Neural cell (in vitro differentiated cells): Measurements from ENCODE around the gene SPP2. TPM values are rescaled to one million over a fixed set of nuclear protein-coding genes. Genes with fewer than 3 reads are reported as not detected.

Experiments used
- H2AFZ ChIP-seq: fragments of 200-600, 300-800 bp; sonication (generic), shearing (Covaris generic); 2 replicates; pipeline ENCODE4 v1.6.0; 2014; ENCODE audit warnings: low read depth, mild to moderate bottlenecking, antibody characterized with exemption, low read length, moderate library complexity
- H3F3A ChIP-seq: fragments of 200-600 bp; shearing (Covaris generic); 2 replicates; pipeline ENCODE4 v1.6.1; 2016; ENCODE audit warnings: mild to moderate bottlenecking, moderate library complexity, mixed read lengths, antibody characterized with exemption, low read length; ENCODE audit not compliant: insufficient read depth, poor library complexity, severe bottlenecking
- H3K27ac ChIP-seq: fragments of 200-600, 300-800 bp; sonication (generic), shearing (Covaris generic); 2 replicates; pipeline ENCODE4 v1.5.1; 2014; ENCODE audit warnings: mild to moderate bottlenecking, low read length, moderate library complexity
- H3K27me3 ChIP-seq: fragments of 300-800, 200-600 bp; sonication (generic), shearing (Covaris generic); 2 replicates; pipeline ENCODE4 v1.6.0; 2014; ENCODE audit warnings: mild to moderate bottlenecking, low read depth, low read length, moderate library complexity; ENCODE audit not compliant: insufficient read depth
- H3K36me3 ChIP-seq: fragments of 300-800, 200-600 bp; sonication (generic), shearing (Covaris generic); 2 replicates; pipeline ENCODE4 v1.5.1; 2014; ENCODE audit warnings: mild to moderate bottlenecking, antibody characterized with exemption, low read length, moderate library complexity; ENCODE audit not compliant: insufficient read depth
- H3K4me2 ChIP-seq: fragments of 300-800, 200-600 bp; sonication (generic), shearing (Covaris generic); 2 replicates; pipeline ENCODE4 v1.6.0; 2014; ENCODE audit warnings: mild to moderate bottlenecking, low read length
- H3K4me3 ChIP-seq: fragments of 300-800, 200-600 bp; sonication (generic), shearing (Covaris generic); 2 replicates; pipeline ENCODE4 v1.5.1; 2014; ENCODE audit warnings: mild to moderate bottlenecking, low read length, moderate library complexity
- H3K79me2 ChIP-seq: fragments of 200-600 bp; shearing (Covaris generic); replicated peaks from 2 replicates; pipeline ENCODE4 v1.6.0; 2014; ENCODE audit warnings: mild to moderate bottlenecking, low read length, moderate library complexity; ENCODE audit not compliant: insufficient read depth
- H3K9ac ChIP-seq: fragments of 300-800, 200-600 bp; sonication (generic), shearing (Covaris generic); 2 replicates; pipeline ENCODE4 v1.6.1; 2016; ENCODE audit warnings: mild to moderate bottlenecking, low read length, mixed read lengths
- H3K9me2 ChIP-seq: fragments of 200-600 bp; shearing (Covaris generic); 2 replicates; pipeline ENCODE4 v1.6.1; 2016; ENCODE audit warnings: mild to moderate bottlenecking, low read length, mixed read lengths; ENCODE audit not compliant: insufficient read depth
- H3K9me3 ChIP-seq: fragments of 200-600, 300-800 bp; sonication (generic), shearing (Covaris generic); 2 replicates; pipeline ENCODE4 v1.6.1; 2016; ENCODE audit warnings: mild to moderate bottlenecking, mixed run types, low read length, moderate library complexity, mixed read lengths
- H4K20me1 ChIP-seq: fragments of 200-600 bp; shearing (Covaris generic); 2 replicates; pipeline ENCODE4 v1.6.1; 2016; ENCODE audit warnings: mild to moderate bottlenecking, mixed run types; ENCODE audit not compliant: insufficient read depth
- EP300 ChIP-seq: fragments of 450-650 bp; conservative IDR thresholded peaks from 2 replicates; pipeline ENCODE4 v1.6.1; 2014; ENCODE audit warnings: antibody characterized with exemption, mild to moderate bottlenecking, moderate library complexity; ENCODE audit not compliant: poor library complexity, severe bottlenecking
- EZH2 ChIP-seq: fragments of 200-600, 300-800 bp; shearing (Covaris generic), sonication (generic); IDR thresholded peaks from 2 replicates; pipeline ENCODE4 v1.6.1; 2014; ENCODE audit warnings: antibody characterized with exemption, low read length, borderline replicate concordance, mild to moderate bottlenecking; ENCODE audit not compliant: insufficient read depth, poor library complexity, severe bottlenecking
- MXI1 ChIP-seq: fragments of 450-650 bp; conservative IDR thresholded peaks from 2 replicates; pipeline ENCODE4 v1.6.1; 2014; ENCODE audit warnings: antibody characterized with exemption, mild to moderate bottlenecking; ENCODE audit not compliant: poor library complexity, severe bottlenecking
- POLR2AphosphoS5 ChIP-seq: IDR thresholded peaks from 2 replicates; pipeline ENCODE4 v1.6.1; 2012
- RAD21 ChIP-seq: fragments of 450-650 bp; conservative IDR thresholded peaks from 2 replicates; pipeline ENCODE4 v1.6.1; 2014; ENCODE audit warnings: antibody characterized with exemption, mild to moderate bottlenecking, moderate library complexity
- SMC3 ChIP-seq: fragments of 450-650 bp; conservative IDR thresholded peaks from 2 replicates; pipeline ENCODE4 v1.6.1; 2014; ENCODE audit warnings: antibody characterized with exemption, mild to moderate bottlenecking, moderate library complexity; ENCODE audit not compliant: poor library complexity
- TAF1 ChIP-seq: IDR thresholded peaks from 2 replicates; pipeline ENCODE4 v1.6.1; 2012; ENCODE audit warnings: low read depth
- polyA plus RNA-seq: library from polyadenylated mRNA; depleted of rRNA; stranded (reverse); fragments of >200 nt; gene quantifications from 2 replicates; pipeline ENCODE4 v1.2.3, GENCODE V29; 2014
- TF ChIP-seq, protein P1 (sequence below): fragments of 450-650 bp; IDR thresholded peaks from 2 replicates; pipeline ENCODE4 v1.5.1; 2014; ENCODE audit warnings: antibody characterized with exemption, mild to moderate bottlenecking, moderate library complexity; ENCODE audit not compliant: poor library complexity, severe bottlenecking
- TF ChIP-seq, protein P2 (sequence below): IDR thresholded peaks from 2 replicates; pipeline ENCODE4 v1.6.1; 2012; ENCODE audit warnings: borderline replicate concordance

The SPP2 gene
- polyA plus RNA-seq, 1 donor from 2014 or later = not detected

DNA sequence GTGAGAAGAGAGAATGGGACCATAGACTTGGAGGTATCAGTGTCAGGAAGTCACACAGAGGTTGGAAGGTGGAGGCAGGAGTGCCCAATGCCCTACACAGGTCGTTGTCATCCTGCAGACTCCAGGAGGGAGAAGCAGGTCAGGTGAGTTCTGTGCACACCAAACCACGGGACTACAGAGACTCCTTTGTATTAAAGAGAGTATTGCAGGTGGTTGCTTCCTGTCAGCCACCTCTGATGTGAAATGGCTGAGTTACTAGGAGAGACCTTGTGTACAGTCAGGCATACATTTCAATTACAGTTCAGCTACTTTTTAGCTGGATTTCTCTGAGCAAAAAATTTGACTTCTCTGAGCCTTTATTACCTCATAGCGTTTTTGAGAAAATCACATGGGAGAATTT is 51.6 kb downstream of the SPP2 start:
- no peaks in the 10 kb centered on the region for H3K9me2 ChIP-seq
- no peak overlapping the region for H3K4me2 ChIP-seq
- H3K27ac ChIP-seq = no peak overlapping the region
- no peaks in the 10 kb centered on the region for H3K36me3 ChIP-seq
- no peak overlapping the region for H3K4me3 ChIP-seq
- no peaks in the 10 kb centered on the region for H3K9me3 ChIP-seq
- H3K27me3 ChIP-seq = no peaks in the 10 kb centered on the region
- H3K9ac ChIP-seq = no peak overlapping the region
- H4K20me1 ChIP-seq = no peaks in the 10 kb centered on the region
- H2AFZ ChIP-seq = no peak overlapping the region
- TF ChIP-seq EP300 = no peak
- no peaks in the 10 kb centered on the region for H3K79me2 ChIP-seq
- H3F3A ChIP-seq = no peaks in the 10 kb centered on the region

DNA sequence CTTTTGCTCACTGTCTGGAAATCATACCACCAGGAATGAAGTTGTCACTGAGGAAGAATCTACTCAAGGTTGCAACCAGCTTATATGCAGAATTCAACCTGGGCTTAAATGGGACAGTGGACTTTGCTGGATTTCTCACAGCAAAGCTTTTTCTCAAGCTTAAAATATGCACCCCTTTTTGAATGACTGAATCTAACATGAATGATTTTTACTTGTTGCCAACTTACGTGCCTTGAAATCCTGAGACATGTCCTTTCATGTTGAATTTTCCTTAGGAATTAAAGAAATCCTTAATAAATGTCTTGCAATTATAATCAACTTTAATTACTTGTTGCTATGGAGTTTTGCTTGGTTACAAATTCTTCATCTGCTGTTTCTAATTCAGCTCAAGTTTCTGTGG is 57.4 kb downstream of the SPP2 start:
- no peak overlapping the region for H3K9ac ChIP-seq
- no peaks in the 10 kb centered on the region for H3K36me3 ChIP-seq
- no peaks in the 10 kb centered on the region for H3K9me3 ChIP-seq
- H2AFZ ChIP-seq = no peak overlapping the region
- H3K27ac ChIP-seq = no peak overlapping the region
- no peaks in the 10 kb centered on the region for H3K27me3 ChIP-seq
- H3K9me2 ChIP-seq = no peaks in the 10 kb centered on the region
- no peak for TF ChIP-seq POLR2AphosphoS5
- H4K20me1 ChIP-seq = no peaks in the 10 kb centered on the region
- H3K4me2 ChIP-seq = no peak overlapping the region
- H3F3A ChIP-seq = no peaks in the 10 kb centered on the region
- H3K79me2 ChIP-seq = no peaks in the 10 kb centered on the region
- no peak overlapping the region for H3K4me3 ChIP-seq

DNA sequence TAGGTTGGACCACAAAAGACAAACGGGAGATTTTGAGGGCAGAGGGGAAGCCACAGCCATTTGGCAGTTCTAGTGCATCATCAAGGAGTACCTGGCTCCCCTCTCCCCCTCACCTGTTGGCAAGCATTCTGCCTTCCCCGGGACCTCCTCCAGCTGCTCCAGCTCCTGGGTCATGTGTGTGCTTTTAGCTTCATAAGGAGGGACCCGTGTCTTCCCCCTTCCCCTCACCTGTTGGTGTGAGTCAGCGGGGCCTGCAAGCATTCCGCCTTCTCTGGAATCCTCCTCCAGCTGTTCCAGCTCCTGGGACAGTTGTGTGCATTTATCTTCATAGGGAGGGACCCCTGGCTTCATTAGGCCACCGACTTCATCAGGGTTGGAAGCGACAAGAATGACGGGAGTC is 58.8 kb downstream of the SPP2 start:
- H4K20me1 ChIP-seq = no peaks in the 10 kb centered on the region
- no peak overlapping the region for H3K27ac ChIP-seq
- TF ChIP-seq SMC3 (no peak), EZH2 (no peak), MXI1 (no peak), TAF1 (no peak), RAD21 (no peak), EP300 (no peak)
- TF ChIP-seq, protein P1, sequence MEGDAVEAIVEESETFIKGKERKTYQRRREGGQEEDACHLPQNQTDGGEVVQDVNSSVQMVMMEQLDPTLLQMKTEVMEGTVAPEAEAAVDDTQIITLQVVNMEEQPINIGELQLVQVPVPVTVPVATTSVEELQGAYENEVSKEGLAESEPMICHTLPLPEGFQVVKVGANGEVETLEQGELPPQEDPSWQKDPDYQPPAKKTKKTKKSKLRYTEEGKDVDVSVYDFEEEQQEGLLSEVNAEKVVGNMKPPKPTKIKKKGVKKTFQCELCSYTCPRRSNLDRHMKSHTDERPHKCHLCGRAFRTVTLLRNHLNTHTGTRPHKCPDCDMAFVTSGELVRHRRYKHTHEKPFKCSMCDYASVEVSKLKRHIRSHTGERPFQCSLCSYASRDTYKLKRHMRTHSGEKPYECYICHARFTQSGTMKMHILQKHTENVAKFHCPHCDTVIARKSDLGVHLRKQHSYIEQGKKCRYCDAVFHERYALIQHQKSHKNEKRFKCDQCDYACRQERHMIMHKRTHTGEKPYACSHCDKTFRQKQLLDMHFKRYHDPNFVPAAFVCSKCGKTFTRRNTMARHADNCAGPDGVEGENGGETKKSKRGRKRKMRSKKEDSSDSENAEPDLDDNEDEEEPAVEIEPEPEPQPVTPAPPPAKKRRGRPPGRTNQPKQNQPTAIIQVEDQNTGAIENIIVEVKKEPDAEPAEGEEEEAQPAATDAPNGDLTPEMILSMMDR = no peak
- TF ChIP-seq, protein P2, sequence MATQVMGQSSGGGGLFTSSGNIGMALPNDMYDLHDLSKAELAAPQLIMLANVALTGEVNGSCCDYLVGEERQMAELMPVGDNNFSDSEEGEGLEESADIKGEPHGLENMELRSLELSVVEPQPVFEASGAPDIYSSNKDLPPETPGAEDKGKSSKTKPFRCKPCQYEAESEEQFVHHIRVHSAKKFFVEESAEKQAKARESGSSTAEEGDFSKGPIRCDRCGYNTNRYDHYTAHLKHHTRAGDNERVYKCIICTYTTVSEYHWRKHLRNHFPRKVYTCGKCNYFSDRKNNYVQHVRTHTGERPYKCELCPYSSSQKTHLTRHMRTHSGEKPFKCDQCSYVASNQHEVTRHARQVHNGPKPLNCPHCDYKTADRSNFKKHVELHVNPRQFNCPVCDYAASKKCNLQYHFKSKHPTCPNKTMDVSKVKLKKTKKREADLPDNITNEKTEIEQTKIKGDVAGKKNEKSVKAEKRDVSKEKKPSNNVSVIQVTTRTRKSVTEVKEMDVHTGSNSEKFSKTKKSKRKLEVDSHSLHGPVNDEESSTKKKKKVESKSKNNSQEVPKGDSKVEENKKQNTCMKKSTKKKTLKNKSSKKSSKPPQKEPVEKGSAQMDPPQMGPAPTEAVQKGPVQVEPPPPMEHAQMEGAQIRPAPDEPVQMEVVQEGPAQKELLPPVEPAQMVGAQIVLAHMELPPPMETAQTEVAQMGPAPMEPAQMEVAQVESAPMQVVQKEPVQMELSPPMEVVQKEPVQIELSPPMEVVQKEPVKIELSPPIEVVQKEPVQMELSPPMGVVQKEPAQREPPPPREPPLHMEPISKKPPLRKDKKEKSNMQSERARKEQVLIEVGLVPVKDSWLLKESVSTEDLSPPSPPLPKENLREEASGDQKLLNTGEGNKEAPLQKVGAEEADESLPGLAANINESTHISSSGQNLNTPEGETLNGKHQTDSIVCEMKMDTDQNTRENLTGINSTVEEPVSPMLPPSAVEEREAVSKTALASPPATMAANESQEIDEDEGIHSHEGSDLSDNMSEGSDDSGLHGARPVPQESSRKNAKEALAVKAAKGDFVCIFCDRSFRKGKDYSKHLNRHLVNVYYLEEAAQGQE = no peak
- H3K9me2 ChIP-seq = no peaks in the 10 kb centered on the region
- H3F3A ChIP-seq = no peaks in the 10 kb centered on the region
- no peaks in the 10 kb centered on the region for H3K27me3 ChIP-seq
- no peak overlapping the region for H3K4me3 ChIP-seq
- no peak overlapping the region for H2AFZ ChIP-seq
- H3K9me3 ChIP-seq = no peaks in the 10 kb centered on the region
- no peak overlapping the region for H3K9ac ChIP-seq
- no peak overlapping the region for H3K4me2 ChIP-seq
- H3K36me3 ChIP-seq = no peaks in the 10 kb centered on the region
- H3K79me2 ChIP-seq = no peaks in the 10 kb centered on the region
